Neural progenitor cell (in vitro differentiated cells): Measurements from ENCODE around the gene RPUSD1. TPM values are rescaled to one million over a fixed set of nuclear protein-coding genes. Genes with fewer than 3 reads are reported as not detected.

Source experiments
- DNase-seq: peaks from one replicate; pipeline ENCODE4 v3.0.0-alpha.2; 2016; ENCODE audit warnings: low spot score
- H2AFZ ChIP-seq: fragments of 200-600 bp; sonication (generic); replicated peaks from 2 replicates; pipeline ENCODE4 v1.6.1; 2016; ENCODE audit warnings: antibody characterized with exemption
- H3F3A ChIP-seq: fragments of 200-600 bp; sonication (generic); 2 replicates; pipeline ENCODE4 v1.6.1; 2016; ENCODE audit warnings: antibody characterized with exemption, low read depth
- H3K27ac ChIP-seq: fragments of 200-600 bp; sonication (generic); 2 replicates; pipeline ENCODE4 v1.5.1; 2016; ENCODE audit warnings: mild to moderate bottlenecking
- H3K27me3 ChIP-seq: fragments of 200-600 bp; sonication (generic); 2 replicates; pipeline ENCODE4 v1.6.1; 2016; ENCODE audit warnings: mild to moderate bottlenecking, moderate library complexity
- H3K36me3 ChIP-seq: fragments of 200-600 bp; sonication (generic); 2 replicates; pipeline ENCODE4 v1.5.1; 2016
- H3K4me1 ChIP-seq: fragments of 200-600 bp; sonication (generic); 2 replicates; pipeline ENCODE4 v1.6.1; 2016; ENCODE audit warnings: mixed run types
- H3K4me2 ChIP-seq: fragments of 200-600 bp; sonication (generic); 2 replicates; pipeline ENCODE4 v1.6.1; 2016
- H3K4me3 ChIP-seq: fragments of 200-600 bp; sonication (generic); 2 replicates; pipeline ENCODE4 v1.5.1; 2016
- H3K79me2 ChIP-seq: fragments of 200-600 bp; sonication (generic); 2 replicates; pipeline ENCODE4 v1.6.1; 2016; ENCODE audit warnings: low read depth
- H3K9ac ChIP-seq: fragments of 200-600 bp; sonication (generic); 2 replicates; pipeline ENCODE4 v1.6.1; 2016
- H3K9me3 ChIP-seq: fragments of 200-600 bp; sonication (generic); 2 replicates; pipeline ENCODE4 v1.5.1; 2016; ENCODE audit warnings: low read depth
- H4K20me1 ChIP-seq: fragments of 200-600 bp; sonication (generic); 2 replicates; pipeline ENCODE4 v1.6.1; 2016; ENCODE audit warnings: low read depth
- H3K27ac Mint-ChIP-seq: 3 replicates; pipeline ENCODE4 v1.8.0; 2021; ENCODE audit warnings: mixed read lengths
- H3K27me3 Mint-ChIP-seq: 2 replicates; pipeline ENCODE4 v1.8.0; 2022; ENCODE audit warnings: low read depth, mild to moderate bottlenecking, inconsistent platforms, moderate library complexity, mixed read lengths; ENCODE audit not compliant: insufficient read depth
- H3K36me3 Mint-ChIP-seq: 3 replicates; pipeline ENCODE4 v1.8.0; 2021; ENCODE audit warnings: mixed read lengths
- H3K4me1 Mint-ChIP-seq: 3 replicates; pipeline ENCODE4 v1.8.0; 2021; ENCODE audit warnings: mixed read lengths
- H3K4me3 Mint-ChIP-seq: 3 replicates; pipeline ENCODE4 v1.8.0; 2021; ENCODE audit warnings: mild to moderate bottlenecking, moderate library complexity, mixed read lengths
- H3K9me3 Mint-ChIP-seq: 3 replicates; pipeline ENCODE4 v1.8.0; 2020; ENCODE audit warnings: mixed read lengths
- CTCF ChIP-seq: fragments of 200-600 bp; sonication (generic); IDR thresholded peaks from 2 replicates; pipeline ENCODE4 v1.5.1; 2017; ENCODE audit warnings: antibody characterized with exemption, mild to moderate bottlenecking
- EZH2 ChIP-seq: fragments of 200-600 bp; sonication (generic); IDR thresholded peaks from 2 replicates; pipeline ENCODE4 v1.6.1; 2017; ENCODE audit warnings: antibody characterized with exemption, mild to moderate bottlenecking, moderate library complexity
- EZH2phosphoT487 ChIP-seq: fragments of 200-600 bp; sonication (generic); IDR thresholded peaks from 2 replicates; pipeline ENCODE4 v1.6.1; 2017; ENCODE audit warnings: antibody characterized with exemption
- total RNA-seq: library from RNA; depleted of rRNA; stranded (reverse); fragments of >200 nt; gene quantifications from 2 replicates; pipeline ENCODE4 v1.2.3, GENCODE V29; 2015; ENCODE audit warnings: low replicate concordance

RPUSD1 gene
- total RNA-seq, 1 donor from 2014 or later: 5.6 TPM

GRCh38 chr16:783404-784161, 4.6 kb downstream of the RPUSD1 start:
- Histone ChIP-seq H2AFZ (no peak overlapping the region), H3K4me1 (no peaks in the 10 kb centered on the region), H3K4me2 (no peak overlapping the region), H3K27me3 (peaks cover 31% of the 10 kb centered on the region), H3K9me3 (no peaks in the 10 kb centered on the region), H3K4me3 (no peak overlapping the region), H3F3A (peaks cover 3% of the 10 kb centered on the region), H3K79me2 (peaks cover 10% of the 10 kb centered on the region), H4K20me1 (peaks cover 24% of the 10 kb centered on the region), H3K27ac (no peak overlapping the region), H3K36me3 (no peaks in the 10 kb centered on the region), H3K9ac (no peak overlapping the region)
- Mint-ChIP-seq H3K27ac (no peak overlapping the region), H3K27me3 (peaks cover 7% of the 10 kb centered on the region), H3K4me3 (no peak overlapping the region), H3K9me3 (no peaks in the 10 kb centered on the region), H3K36me3 (no peaks in the 10 kb centered on the region), H3K4me1 (peaks cover 3% of the 10 kb centered on the region)
- TF ChIP-seq EZH2 (no peak), CTCF (no peak), EZH2phosphoT487 (no peak)
- DNase-seq: no peak

DNA sequence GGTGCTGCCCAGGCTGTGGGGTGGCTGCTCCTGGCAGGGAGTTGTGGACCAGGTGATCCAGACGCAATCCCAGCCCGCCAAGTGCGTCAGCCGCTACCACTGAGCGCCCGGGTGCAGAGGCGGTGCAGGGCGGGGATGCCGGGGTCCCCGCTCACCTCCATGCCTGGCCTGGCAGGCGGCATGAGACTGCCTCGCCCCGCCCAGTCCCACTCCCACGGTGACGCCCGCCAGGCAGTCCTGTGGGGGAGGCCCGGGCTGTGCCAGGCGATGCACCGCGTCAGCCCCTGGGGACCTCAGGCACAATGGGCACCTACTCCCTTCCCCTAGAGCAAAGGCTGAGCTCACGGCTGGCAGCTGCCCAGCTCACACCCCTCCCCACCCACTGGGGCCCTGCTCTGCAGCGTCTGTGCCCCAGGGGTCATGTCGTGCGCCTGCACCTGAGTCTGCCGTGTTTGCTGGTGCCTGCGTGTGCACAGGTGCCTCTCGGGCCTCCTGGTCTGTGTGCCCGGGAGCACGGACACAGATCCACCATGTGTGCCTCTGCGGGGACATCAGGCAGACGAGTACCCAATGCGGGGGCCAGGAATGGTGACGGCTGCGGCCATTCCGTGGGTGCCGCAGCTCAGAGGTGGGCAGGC, 5.3 kb downstream of the RPUSD1 start:
- Mint-ChIP-seq H3K4me1 (peaks cover 3% of the 10 kb centered on the region), H3K36me3 (no peaks in the 10 kb centered on the region), H3K27me3 (peaks cover 7% of the 10 kb centered on the region), H3K4me3 (no peak overlapping the region), H3K9me3 (no peaks in the 10 kb centered on the region), H3K27ac (no peak overlapping the region)
- Histone ChIP-seq H3F3A (peaks cover 3% of the 10 kb centered on the region), H3K4me3 (no peak overlapping the region), H4K20me1 (peaks cover 22% of the 10 kb centered on the region), H2AFZ (no peak overlapping the region), H3K27me3 (peaks cover 38% of the 10 kb centered on the region), H3K9me3 (no peaks in the 10 kb centered on the region), H3K27ac (no peak overlapping the region), H3K9ac (no peak overlapping the region), H3K79me2 (peaks cover 8% of the 10 kb centered on the region), H3K4me1 (no peaks in the 10 kb centered on the region), H3K36me3 (no peaks in the 10 kb centered on the region), H3K4me2 (no peak overlapping the region)
- no peak for DNase-seq
- TF ChIP-seq CTCF (no peak), EZH2 (no peak), EZH2phosphoT487 (no peak)

DNA sequence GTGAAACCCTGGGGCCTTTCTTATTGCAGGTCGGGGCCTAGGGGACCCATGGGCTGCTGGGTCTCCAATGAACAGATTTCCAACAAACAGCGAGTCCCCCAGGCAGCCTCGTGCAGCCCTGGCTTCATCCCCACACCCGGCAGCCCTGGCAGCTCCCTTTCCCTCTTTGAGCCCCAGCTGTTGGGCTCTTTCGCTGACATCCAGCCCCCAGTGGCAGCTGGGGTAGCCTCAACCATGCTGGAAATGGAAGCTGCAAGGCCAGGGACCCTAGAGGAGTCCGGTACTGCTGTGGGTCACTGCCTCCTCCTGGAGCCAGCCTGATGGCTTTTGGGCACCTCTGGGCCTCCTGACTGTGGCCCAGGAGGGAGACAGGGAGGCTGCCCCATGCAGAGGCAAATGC, 5.9 kb downstream of the RPUSD1 start:
- H3K9me3 ChIP-seq: no peaks in the 10 kb centered on the region
- no peak overlapping the region for H3K9ac ChIP-seq
- DNase-seq: no peak
- Mint-ChIP-seq H3K9me3 (no peaks in the 10 kb centered on the region), H3K36me3 (no peaks in the 10 kb centered on the region), H3K4me3 (no peak overlapping the region), H3K27ac (no peak overlapping the region), H3K4me1 (peaks cover 4% of the 10 kb centered on the region), H3K27me3 (peaks cover 7% of the 10 kb centered on the region)
- no peak overlapping the region for H3K4me2 ChIP-seq
- no peak overlapping the region for H3K27ac ChIP-seq
- TF ChIP-seq EZH2phosphoT487: no peak
- no peak for TF ChIP-seq CTCF
- TF ChIP-seq EZH2: no peak
- H3K4me3 ChIP-seq: no peak overlapping the region
- H3K27me3 ChIP-seq: peaks cover 42% of the 10 kb centered on the region
- no peak overlapping the region for H2AFZ ChIP-seq
- H3F3A ChIP-seq: peaks cover 3% of the 10 kb centered on the region
- H3K4me1 ChIP-seq: no peaks in the 10 kb centered on the region
- peaks cover 16% of the 10 kb centered on the region for H4K20me1 ChIP-seq
- peaks cover 2% of the 10 kb centered on the region for H3K79me2 ChIP-seq
- no peaks in the 10 kb centered on the region for H3K36me3 ChIP-seq
